Endothelial cell (in vitro differentiated cells): ENCODE measurements around the gene KERA. TPM values are rescaled to one million over a fixed set of nuclear protein-coding genes. Genes with fewer than 3 reads are reported as not detected.

Source experiments
- DNase-seq: peaks from one replicate; pipeline ENCODE4 v3.0.0; 2021; ENCODE audit warnings: low spot score
- H3K27ac Mint-ChIP-seq: one replicate; pipeline ENCODE4 v1.8.0; 2021; ENCODE audit warnings: mixed read lengths, inconsistent platforms; ENCODE audit not compliant: unreplicated experiment
- H3K27me3 Mint-ChIP-seq: one replicate; pipeline ENCODE4 v1.8.0; 2021; ENCODE audit warnings: mild to moderate bottlenecking, moderate library complexity, mixed read lengths, inconsistent platforms; ENCODE audit not compliant: unreplicated experiment
- H3K36me3 Mint-ChIP-seq: one replicate; pipeline ENCODE4 v1.8.0; 2021; ENCODE audit warnings: mild to moderate bottlenecking, low read depth, mixed read lengths, inconsistent platforms; ENCODE audit not compliant: unreplicated experiment
- H3K4me1 Mint-ChIP-seq: one replicate; pipeline ENCODE4 v1.8.0; 2021; ENCODE audit warnings: mild to moderate bottlenecking, mixed read lengths, inconsistent platforms; ENCODE audit not compliant: unreplicated experiment
- H3K4me3 Mint-ChIP-seq: one replicate; pipeline ENCODE4 v1.8.0; 2021; ENCODE audit warnings: mild to moderate bottlenecking, mixed read lengths, inconsistent platforms; ENCODE audit not compliant: unreplicated experiment
- H3K9me3 Mint-ChIP-seq: one replicate; pipeline ENCODE4 v1.8.0; 2021; ENCODE audit warnings: mixed read lengths, inconsistent platforms; ENCODE audit not compliant: unreplicated experiment
- total RNA-seq: library from RNA; stranded (reverse); fragmentation: NEBNext Ultra II Directional; extraction: Animal tissue kit (Norgen Biotek cat#: 25700); gene quantifications from one replicate; pipeline ENCODE4 v1.2.1, GENCODE V29; 2021; ENCODE audit not compliant: unreplicated experiment
- TF ChIP-seq, protein P1 (sequence below): fragments of 200-600 bp; sonication (generic); IDR thresholded peaks from one replicate; pipeline ENCODE4 v1.5.0; 2021; ENCODE audit warnings: antibody characterized with exemption; ENCODE audit not compliant: unreplicated experiment

The KERA gene
- total RNA-seq, 1 donor from 2014 or later = not detected

DNA sequence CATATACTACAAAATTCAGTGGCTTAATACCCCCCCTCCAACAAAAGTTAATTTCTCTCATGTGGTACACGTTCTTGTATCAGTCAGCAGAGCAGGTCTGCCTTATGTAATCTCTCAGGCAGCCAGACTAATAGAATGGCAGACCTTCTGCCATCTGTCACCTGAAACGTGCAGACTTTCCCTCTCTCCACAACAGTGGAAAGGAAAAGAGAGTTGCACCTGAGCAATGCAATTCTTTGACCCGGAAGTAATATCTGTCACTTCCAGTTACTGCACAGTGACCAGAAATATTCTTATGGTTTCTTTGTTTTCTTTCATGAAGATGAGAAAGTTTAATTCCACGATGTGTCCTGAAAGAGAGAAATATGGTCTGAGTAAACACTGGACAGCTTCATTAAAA, 14.4 kb downstream of the KERA start:
- H3K27ac Mint-ChIP-seq = no peak overlapping the region
- H3K4me3 Mint-ChIP-seq = no peak overlapping the region
- no peaks in the 10 kb centered on the region for H3K36me3 Mint-ChIP-seq
- no peaks in the 10 kb centered on the region for H3K9me3 Mint-ChIP-seq
- TF ChIP-seq, protein P1, sequence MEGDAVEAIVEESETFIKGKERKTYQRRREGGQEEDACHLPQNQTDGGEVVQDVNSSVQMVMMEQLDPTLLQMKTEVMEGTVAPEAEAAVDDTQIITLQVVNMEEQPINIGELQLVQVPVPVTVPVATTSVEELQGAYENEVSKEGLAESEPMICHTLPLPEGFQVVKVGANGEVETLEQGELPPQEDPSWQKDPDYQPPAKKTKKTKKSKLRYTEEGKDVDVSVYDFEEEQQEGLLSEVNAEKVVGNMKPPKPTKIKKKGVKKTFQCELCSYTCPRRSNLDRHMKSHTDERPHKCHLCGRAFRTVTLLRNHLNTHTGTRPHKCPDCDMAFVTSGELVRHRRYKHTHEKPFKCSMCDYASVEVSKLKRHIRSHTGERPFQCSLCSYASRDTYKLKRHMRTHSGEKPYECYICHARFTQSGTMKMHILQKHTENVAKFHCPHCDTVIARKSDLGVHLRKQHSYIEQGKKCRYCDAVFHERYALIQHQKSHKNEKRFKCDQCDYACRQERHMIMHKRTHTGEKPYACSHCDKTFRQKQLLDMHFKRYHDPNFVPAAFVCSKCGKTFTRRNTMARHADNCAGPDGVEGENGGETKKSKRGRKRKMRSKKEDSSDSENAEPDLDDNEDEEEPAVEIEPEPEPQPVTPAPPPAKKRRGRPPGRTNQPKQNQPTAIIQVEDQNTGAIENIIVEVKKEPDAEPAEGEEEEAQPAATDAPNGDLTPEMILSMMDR = no peak
- H3K4me1 Mint-ChIP-seq = no peaks in the 10 kb centered on the region
- no peak for DNase-seq
- H3K27me3 Mint-ChIP-seq = no peaks in the 10 kb centered on the region

DNA sequence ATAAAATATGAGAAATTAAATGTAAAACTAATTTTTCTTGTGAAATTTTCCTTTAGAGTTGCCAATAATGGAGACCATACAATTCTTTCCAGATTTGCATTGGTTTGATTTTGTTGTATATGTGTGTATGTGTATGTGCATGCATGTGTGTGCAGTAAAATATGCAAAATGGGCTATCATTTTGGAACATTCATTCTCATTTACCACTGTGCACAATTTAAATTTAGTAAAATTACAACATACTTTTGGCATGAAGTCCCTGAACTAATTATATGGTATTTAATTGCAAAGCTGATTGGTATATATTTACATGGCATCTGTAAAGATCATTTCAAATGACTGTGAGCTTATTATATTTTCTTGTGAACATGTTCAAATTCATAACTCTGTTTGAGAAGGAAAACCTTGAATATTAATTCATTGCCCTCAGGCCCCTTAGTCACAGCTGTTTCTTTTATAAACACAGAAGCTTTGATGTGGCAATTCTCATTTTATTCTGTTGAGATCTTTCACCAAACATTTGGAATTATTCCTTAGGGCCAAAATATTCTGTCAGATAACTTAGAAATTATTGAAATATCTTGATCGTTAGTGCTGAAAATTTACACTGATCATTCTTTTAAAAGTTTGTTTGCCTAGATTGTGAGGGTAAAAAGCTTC, 17.6 kb downstream of the KERA start:
- Mint-ChIP-seq H3K9me3 (no peaks in the 10 kb centered on the region), H3K27me3 (no peaks in the 10 kb centered on the region), H3K36me3 (no peaks in the 10 kb centered on the region), H3K27ac (no peak overlapping the region), H3K4me1 (no peaks in the 10 kb centered on the region), H3K4me3 (no peak overlapping the region)
- no peak for DNase-seq
- TF ChIP-seq, protein P1 = no peak

DNA sequence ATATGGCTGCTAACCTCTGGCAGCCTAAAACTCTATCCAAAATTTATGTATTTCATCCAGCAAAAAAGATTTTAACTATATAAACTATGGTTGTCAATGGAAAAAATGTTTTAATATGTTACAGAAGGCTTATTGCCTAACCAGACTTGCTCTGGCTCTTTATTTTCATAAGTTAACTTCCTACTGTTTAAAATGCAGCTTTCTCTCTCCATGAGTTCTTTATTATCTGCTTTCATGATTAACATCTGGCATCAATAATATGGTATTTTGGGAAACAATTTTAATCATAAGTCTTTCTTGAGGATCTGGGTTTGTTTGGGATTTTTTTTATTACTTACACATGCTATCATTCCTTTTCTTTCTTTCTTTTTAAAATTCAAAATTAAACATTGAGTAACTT, 20.5 kb downstream of the KERA start:
- no peak for DNase-seq
- TF ChIP-seq, protein P1 = no peak
- no peaks in the 10 kb centered on the region for H3K36me3 Mint-ChIP-seq
- no peak overlapping the region for H3K27ac Mint-ChIP-seq
- no peaks in the 10 kb centered on the region for H3K9me3 Mint-ChIP-seq
- H3K4me1 Mint-ChIP-seq = peaks cover 4% of the 10 kb centered on the region
- no peak overlapping the region for H3K4me3 Mint-ChIP-seq
- no peaks in the 10 kb centered on the region for H3K27me3 Mint-ChIP-seq

DNA sequence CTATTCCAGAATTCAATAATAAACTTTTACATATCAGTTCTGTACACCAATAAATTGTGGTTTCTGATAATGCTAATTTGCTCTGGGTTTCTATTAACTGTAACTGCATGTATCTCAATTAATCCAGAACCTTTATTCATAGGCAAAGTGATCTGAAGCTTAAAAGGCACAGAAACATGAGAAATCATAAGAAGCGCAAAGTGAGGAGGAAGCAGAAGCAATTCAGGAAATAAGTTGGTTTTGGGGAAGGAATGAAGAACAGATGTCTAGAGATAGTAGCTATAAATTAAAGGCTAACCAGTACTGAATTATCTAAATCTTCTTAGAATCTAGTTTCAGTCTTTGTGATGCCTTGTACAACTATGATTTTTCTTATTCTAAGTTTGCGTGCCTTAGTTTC, 24.6 kb downstream of the KERA start:
- H3K9me3 Mint-ChIP-seq = no peaks in the 10 kb centered on the region
- DNase-seq = no peak
- H3K36me3 Mint-ChIP-seq = no peaks in the 10 kb centered on the region
- no peak overlapping the region for H3K4me3 Mint-ChIP-seq
- TF ChIP-seq, protein P1 = no peak
- no peak overlapping the region for H3K27ac Mint-ChIP-seq
- no peaks in the 10 kb centered on the region for H3K27me3 Mint-ChIP-seq
- H3K4me1 Mint-ChIP-seq = peaks cover 4% of the 10 kb centered on the region

DNA sequence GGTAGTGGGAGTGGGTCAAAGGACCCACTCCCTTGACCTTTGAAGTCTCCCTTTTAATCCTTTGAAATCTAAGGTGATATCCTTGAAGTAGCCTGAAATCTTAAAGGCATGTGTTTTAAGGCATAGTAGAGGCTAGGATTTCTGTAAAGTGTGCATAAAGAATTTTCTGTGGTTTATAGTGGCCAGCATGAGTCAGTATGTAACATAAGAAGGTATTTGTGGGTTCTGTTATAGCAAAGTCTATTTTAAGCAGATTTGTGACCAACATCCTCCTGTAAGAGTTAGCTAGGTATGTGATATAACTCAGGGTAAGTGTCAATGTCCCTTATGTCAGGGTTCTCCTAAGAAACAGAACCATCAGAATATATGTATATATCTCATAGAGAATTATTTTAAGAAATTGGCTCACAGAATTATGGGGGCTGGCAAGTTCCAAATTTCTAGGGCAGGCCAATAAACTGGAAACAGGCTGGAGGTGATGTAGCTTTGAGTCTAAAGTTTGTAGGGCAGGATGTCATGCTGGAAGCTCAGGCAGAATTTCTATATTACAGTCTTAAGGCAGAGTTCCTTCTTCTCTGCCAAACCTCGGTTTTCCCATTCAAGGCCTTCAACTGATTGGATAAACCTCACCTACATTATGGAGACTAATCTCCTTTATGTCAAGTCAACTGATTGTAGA, 34.4 kb downstream of the KERA start:
- no peaks in the 10 kb centered on the region for H3K27me3 Mint-ChIP-seq
- no peak for DNase-seq
- no peaks in the 10 kb centered on the region for H3K4me1 Mint-ChIP-seq
- TF ChIP-seq, protein P1 = no peak
- no peaks in the 10 kb centered on the region for H3K9me3 Mint-ChIP-seq
- H3K36me3 Mint-ChIP-seq = no peaks in the 10 kb centered on the region
- no peak overlapping the region for H3K4me3 Mint-ChIP-seq
- H3K27ac Mint-ChIP-seq = no peak overlapping the region
